Stimulated activated CD8-positive, alpha-beta memory T cell treated with anti-CD3 and anti-CD28 coated beads, Interleukin-7, amount 100 ng/mL, for 4 hours (primary cell): Measurements from ENCODE around the gene ALKAL2.
A peak's percentile ranks its signal among the peaks of the same experiment; 100 is the strongest.
"Not testable (repeated sequence)": the region's sequence is repeated elsewhere in the genome, so short reads cannot be mapped to it uniquely, and the experiment has no call there.

Source experiments
- DNase-seq, 2 donors: peaks; one replicate each; pipeline ENCODE4 v3.0.0-alpha.2; 2020; ENCODE audit warnings: low read depth in 2 of 2

Gene ALKAL2

GRCh38 chr2:287911-288757 is at the start of gene ALKAL2:
Gene ALKAL2 (minus strand): TSS chr2:288091. CDS start chr2:287835, 256 bp downstream.
- DNase-seq = peak in 1 of 2 donors; percentile 19

GRCh38 chr2:336949-337348 is 49.1 kb upstream of the ALKAL2 start:
- DNase-seq = not testable (repeated sequence)

- no peak for DNase-seq
Measured at GRCh38 chr2:336360-336759, 48.5 kb upstream of the ALKAL2 start.

GRCh38 chr2:332592-332991 is 44.7 kb upstream of the ALKAL2 start:
- DNase-seq = no peak

GRCh38 chr2:328761-329160 is 40.9 kb upstream of the ALKAL2 start:
- DNase-seq = no peak

GRCh38 chr2:323035-323434 is 35.1 kb upstream of the ALKAL2 start:
- no peak for DNase-seq

GRCh38 chr2:322326-322725 is 34.4 kb upstream of the ALKAL2 start:
- DNase-seq = no peak

- no peak for DNase-seq
Measured at GRCh38 chr2:320561-320960, 32.7 kb upstream of the ALKAL2 start.

GRCh38 chr2:319059-319600 is 31.2 kb upstream of the ALKAL2 start:
- DNase-seq = no peak

- DNase-seq = peak in 1 of 2 donors; percentile 17
Measured at GRCh38 chr2:317501-318424, 29.9 kb upstream of the ALKAL2 start.

- no peak for DNase-seq
Measured at GRCh38 chr2:316381-316780, 28.5 kb upstream of the ALKAL2 start.

GRCh38 chr2:315925-316324 is 28.0 kb upstream of the ALKAL2 start:
- DNase-seq = not testable (repeated sequence)

GRCh38 chr2:314561-315336 is 26.9 kb upstream of the ALKAL2 start:
- DNase-seq = no peak

- DNase-seq = no peak
Measured at GRCh38 chr2:313991-314390, 26.1 kb upstream of the ALKAL2 start.

GRCh38 chr2:310994-311393 is 23.1 kb upstream of the ALKAL2 start:
- DNase-seq = no peak

- no peak for DNase-seq
Measured at GRCh38 chr2:309954-310510, 22.1 kb upstream of the ALKAL2 start.

GRCh38 chr2:309148-309953 is 21.5 kb upstream of the ALKAL2 start:
- DNase-seq = no peak

GRCh38 chr2:305366-305765 is 17.5 kb upstream of the ALKAL2 start:
- DNase-seq = no peak

GRCh38 chr2:296354-296753 is 8.5 kb upstream of the ALKAL2 start:
- no peak for DNase-seq

GRCh38 chr2:295090-295489 is 7.2 kb upstream of the ALKAL2 start:
- DNase-seq = no peak
